CD4-positive, alpha-beta T cell treated with Interleukin-12 subunit alpha and Interleukin-12 subunit beta, for 1 hour (primary cell): ENCODE measurements around the gene COL9A3.
"Not testable (repeated sequence)": the region's sequence is repeated elsewhere in the genome, so short reads cannot be mapped to it uniquely, and the experiment has no call there.

Source experiments
- DNase-seq: peaks from one replicate; pipeline ENCODE4 v3.0.0-alpha.2; 2020

Gene COL9A3

GRCh38 chr20:62839816-62840215 is 23.0 kb downstream of the COL9A3 start:
- no peak for DNase-seq

GRCh38 chr20:62840244-62841197 is 23.7 kb downstream of the COL9A3 start:
- no peak for DNase-seq

DNA sequence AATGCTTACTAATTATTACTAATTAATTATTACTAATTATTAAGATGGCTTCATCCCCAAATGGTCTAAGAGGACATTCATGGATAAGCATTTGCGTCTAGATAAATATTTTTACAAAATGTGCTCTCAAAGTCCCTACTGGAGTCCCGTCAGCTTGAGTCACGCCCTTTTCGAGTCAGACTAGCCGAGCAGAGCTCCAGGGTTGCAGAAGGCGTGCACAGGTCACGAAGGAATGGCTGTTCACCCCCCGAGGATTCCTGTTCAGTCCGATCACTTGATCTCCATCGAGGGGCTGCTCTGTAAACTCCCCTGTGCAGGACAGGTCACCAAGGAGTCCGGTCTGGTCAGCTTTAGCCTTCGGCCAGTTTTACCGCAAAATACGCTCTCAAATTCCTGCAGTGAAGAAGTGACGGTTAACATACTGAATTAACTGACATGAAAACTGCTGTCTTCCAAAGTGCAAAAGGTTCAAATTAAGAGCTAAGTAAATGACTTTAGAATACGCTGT is 24.9 kb downstream of the COL9A3 start:
- DNase-seq = no peak

DNA sequence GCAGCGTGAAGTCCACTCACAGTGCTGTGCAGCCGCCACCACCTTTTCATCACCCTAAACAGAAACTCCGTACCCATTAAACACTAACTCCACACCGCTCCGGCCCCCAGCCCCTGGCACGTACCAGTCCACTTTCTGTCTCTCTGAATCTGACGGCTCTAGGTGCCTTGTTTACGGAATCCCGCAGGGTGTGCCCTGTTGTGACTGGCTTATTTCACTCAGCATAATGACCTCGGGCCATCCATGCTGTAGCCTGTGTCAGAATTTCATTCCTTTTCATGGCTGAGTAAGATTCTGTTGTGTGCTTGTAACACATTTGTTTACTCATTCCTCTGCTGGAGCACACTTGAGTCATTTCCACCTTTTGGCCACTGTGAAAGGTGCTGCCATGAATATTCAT is 26.8 kb downstream of the COL9A3 start:
- DNase-seq = no peak

GRCh38 chr20:62844182-62844581 is 27.3 kb downstream of the COL9A3 start:
- DNase-seq = no peak

- DNase-seq = no peak
Observed at GRCh38 chr20:62845416-62846160, 28.7 kb downstream of the COL9A3 start.

GRCh38 chr20:62846166-62846890 is 29.5 kb downstream of the COL9A3 start:
- no peak for DNase-seq

- not testable (repeated sequence) for DNase-seq
Observed at GRCh38 chr20:62848917-62849316, 32.1 kb downstream of the COL9A3 start.

- DNase-seq = no peak
Observed at GRCh38 chr20:62849431-62849830, 32.6 kb downstream of the COL9A3 start.

- DNase-seq = no peak
Observed at GRCh38 chr20:62850333-62850974, 33.6 kb downstream of the COL9A3 start.

GRCh38 chr20:62852196-62852595 is 35.3 kb downstream of the COL9A3 start:
- no peak for DNase-seq

DNA sequence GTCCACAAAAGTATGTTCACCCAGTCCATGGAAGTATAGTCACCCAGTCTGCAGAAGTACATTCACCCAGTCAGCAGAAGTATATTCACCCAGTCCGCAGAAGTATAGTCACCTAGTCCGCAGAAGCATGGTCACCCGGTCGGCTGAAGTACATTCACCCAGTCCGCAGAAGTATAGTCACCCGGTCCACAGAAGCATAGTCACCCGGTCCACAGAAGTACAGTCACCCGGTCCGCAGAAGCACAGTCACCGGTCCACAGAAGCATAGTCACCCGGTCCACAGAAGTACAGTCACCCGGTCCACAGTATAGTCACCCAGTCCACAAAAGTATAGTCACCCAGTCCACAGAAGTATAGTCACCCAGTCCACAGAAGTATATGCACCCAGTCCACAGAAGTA is 36.0 kb downstream of the COL9A3 start:
- DNase-seq = no peak

GRCh38 chr20:62853304-62853703 is 36.5 kb downstream of the COL9A3 start:
- DNase-seq = not testable (repeated sequence)

GRCh38 chr20:62854121-62854520 is 37.3 kb downstream of the COL9A3 start:
- no peak for DNase-seq

- no peak for DNase-seq
Observed at GRCh38 chr20:62855120-62855519, 38.3 kb downstream of the COL9A3 start.

DNA sequence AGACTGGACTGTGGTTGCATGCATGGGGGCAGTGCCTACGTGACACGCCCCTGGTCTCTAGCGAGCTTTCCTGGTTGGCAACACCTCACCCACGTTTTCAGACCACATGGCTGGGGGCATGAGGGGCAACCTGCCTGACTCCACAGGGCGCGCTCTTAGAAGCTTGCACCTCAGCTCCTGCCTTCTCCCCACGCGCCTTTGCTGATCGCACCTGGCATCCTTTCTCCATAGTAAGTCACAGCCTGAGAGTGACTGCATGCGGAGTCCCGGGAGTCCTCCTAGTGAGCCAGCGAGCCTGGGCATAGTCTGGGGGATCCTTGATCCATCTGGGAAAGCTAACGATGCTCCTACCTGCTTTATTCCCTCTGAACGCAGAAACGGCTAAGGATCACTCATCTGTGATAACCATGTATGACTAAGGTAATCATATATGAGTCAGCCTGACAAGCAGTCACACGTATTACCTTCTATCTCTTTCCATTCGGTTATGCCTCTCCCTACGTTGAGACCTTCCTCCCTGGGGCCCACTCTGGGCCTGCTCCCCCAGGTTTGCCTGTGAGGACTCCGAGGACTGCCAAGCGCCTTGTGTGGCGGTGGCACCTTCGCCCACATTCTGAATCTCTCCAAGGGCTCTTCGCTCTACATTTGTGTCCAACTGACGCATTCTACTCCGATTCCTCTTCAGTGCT is 40.2 kb downstream of the COL9A3 start:
- no peak for DNase-seq

DNA sequence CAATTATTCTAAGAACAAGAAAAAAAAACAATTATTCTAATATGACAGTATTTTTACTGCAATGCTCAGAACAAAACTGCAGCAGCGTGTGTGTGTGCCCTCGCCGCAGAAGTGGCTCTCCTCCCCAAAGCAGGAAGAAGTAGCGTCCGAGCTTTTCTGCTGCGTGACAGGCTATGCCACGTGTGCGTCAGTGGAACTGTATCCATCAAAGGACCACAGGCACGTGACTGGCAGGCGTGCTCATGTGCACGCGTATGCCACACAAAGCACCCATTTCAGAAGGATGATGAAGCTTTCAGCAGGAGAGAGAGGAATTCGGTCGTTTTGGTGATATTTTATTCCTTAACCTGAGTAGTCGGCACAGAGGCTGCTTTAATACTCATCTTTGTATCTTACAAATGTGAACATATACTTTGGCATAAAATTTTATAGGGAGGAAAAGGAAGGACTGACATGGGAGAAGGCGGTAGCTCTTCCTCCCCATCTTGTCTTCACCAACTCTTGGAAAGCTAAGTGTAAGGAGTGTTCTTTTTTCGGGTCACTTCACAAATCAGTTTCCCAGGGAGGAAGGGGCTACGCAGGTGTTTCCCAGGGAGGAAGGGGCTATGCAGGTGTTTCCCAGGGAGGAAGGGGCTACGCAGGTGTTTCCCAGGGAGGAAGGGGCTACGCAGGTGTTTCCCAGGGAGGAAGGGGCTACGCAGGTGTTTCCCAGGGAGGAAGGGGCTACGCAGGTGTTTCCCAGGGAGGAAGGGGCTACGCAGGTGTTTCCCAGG is 41.4 kb downstream of the COL9A3 start:
- DNase-seq = no peak

GRCh38 chr20:62859721-62860120 is 42.9 kb downstream of the COL9A3 start:
- no peak for DNase-seq

- no peak for DNase-seq
Observed at GRCh38 chr20:62860391-62860923, 43.6 kb downstream of the COL9A3 start.

- peak; percentile 55 for DNase-seq
Observed at GRCh38 chr20:62860924-62861691, 44.3 kb downstream of the COL9A3 start.
